Thyroid gland (tissue), 4 donors: ENCODE measurements around the gene CTDNEP1.

Experiments
- POLR2A ChIP-seq, 2 donors: fragments of 450-650 bp; IDR thresholded peaks; one replicate each; pipeline ENCODE4 v1.6.1; 2017; ENCODE audit warnings: antibody characterized with exemption in 2 of 2, mild to moderate bottlenecking in 2 of 2, moderate library complexity in 1 of 2
- TF ChIP-seq, protein P1 (sequence below), 6 experiments: fragments of 200-600 bp in 3 of 6; fragments of 450-650 bp in 3 of 6; sonication (generic) in 3 of 6; IDR thresholded peaks; one replicate each; pipeline ENCODE4 v1.5.1; 2016 to 2019; ENCODE audit warnings: antibody characterized with exemption in 6 of 6, mild to moderate bottlenecking in 2 of 6, inconsistent platforms in 1 of 6, moderate library complexity in 1 of 6

GRCh38 chr17:7262192-7262934, 10.8 kb upstream of the CTDNEP1 start, which contains the start of gene CLDN7:
- TF ChIP-seq, protein P1, sequence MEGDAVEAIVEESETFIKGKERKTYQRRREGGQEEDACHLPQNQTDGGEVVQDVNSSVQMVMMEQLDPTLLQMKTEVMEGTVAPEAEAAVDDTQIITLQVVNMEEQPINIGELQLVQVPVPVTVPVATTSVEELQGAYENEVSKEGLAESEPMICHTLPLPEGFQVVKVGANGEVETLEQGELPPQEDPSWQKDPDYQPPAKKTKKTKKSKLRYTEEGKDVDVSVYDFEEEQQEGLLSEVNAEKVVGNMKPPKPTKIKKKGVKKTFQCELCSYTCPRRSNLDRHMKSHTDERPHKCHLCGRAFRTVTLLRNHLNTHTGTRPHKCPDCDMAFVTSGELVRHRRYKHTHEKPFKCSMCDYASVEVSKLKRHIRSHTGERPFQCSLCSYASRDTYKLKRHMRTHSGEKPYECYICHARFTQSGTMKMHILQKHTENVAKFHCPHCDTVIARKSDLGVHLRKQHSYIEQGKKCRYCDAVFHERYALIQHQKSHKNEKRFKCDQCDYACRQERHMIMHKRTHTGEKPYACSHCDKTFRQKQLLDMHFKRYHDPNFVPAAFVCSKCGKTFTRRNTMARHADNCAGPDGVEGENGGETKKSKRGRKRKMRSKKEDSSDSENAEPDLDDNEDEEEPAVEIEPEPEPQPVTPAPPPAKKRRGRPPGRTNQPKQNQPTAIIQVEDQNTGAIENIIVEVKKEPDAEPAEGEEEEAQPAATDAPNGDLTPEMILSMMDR (IDR thresholded peaks at IDR 0.05), result peak in 3 of 6 experiments; percentile 28 to 32 (median 30)
- TF ChIP-seq POLR2A (IDR thresholded peaks at IDR 0.05), result peak; percentile 92 to 94
